ENCODE data around the gene GLIS1. TPM values are rescaled to one million over a fixed set of nuclear protein-coding genes. Genes with fewer than 3 reads are reported as not detected.

The GLIS1 gene
- total RNA-seq, 1 donor, result 2.9 TPM

- no peak overlapping the region for H3K4me2 ChIP-seq (ENCODE audit: insufficient read depth, low read length)
- no peak overlapping the region for H3K4me3 ChIP-seq (ENCODE audit: insufficient read depth, low read length)
- no peaks in the 10 kb centered on the region for H3K36me3 ChIP-seq (ENCODE audit: insufficient read depth, low read length)
- no peaks in the 10 kb centered on the region for H3K4me1 ChIP-seq (ENCODE audit: insufficient read depth, low read length)
- DNase-seq (ENCODE audit: insufficient read length, low spot score, missing footprints), result peak; percentile 71
- H3K79me2 ChIP-seq (ENCODE audit: insufficient read depth, low read length), result no peaks in the 10 kb centered on the region
- H3K27me3 ChIP-seq (ENCODE audit: insufficient read depth, low read length), result peaks cover 12% of the 10 kb centered on the region
- H3K9me3 ChIP-seq (ENCODE audit: low read depth, low read length), result no peaks in the 10 kb centered on the region
- no peak overlapping the region for H3K27ac ChIP-seq (ENCODE audit: low read depth, low read length)
- H4K20me1 ChIP-seq (ENCODE audit: insufficient read depth, low read length), result no peaks in the 10 kb centered on the region
- no peak overlapping the region for H2AFZ ChIP-seq (ENCODE audit: low read length)
- TF ChIP-seq, protein P1, sequence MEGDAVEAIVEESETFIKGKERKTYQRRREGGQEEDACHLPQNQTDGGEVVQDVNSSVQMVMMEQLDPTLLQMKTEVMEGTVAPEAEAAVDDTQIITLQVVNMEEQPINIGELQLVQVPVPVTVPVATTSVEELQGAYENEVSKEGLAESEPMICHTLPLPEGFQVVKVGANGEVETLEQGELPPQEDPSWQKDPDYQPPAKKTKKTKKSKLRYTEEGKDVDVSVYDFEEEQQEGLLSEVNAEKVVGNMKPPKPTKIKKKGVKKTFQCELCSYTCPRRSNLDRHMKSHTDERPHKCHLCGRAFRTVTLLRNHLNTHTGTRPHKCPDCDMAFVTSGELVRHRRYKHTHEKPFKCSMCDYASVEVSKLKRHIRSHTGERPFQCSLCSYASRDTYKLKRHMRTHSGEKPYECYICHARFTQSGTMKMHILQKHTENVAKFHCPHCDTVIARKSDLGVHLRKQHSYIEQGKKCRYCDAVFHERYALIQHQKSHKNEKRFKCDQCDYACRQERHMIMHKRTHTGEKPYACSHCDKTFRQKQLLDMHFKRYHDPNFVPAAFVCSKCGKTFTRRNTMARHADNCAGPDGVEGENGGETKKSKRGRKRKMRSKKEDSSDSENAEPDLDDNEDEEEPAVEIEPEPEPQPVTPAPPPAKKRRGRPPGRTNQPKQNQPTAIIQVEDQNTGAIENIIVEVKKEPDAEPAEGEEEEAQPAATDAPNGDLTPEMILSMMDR (IDR thresholded peaks at IDR 0.05; ENCODE audit: extremely low read depth, low read depth, low read length), result no peak
These were observed 268.0 kb downstream of the GLIS1 start for GRCh38 chr1:53471000-53471399.

- no peaks in the 10 kb centered on the region for H3K9me3 ChIP-seq (ENCODE audit: low read depth, low read length)
- H2AFZ ChIP-seq (ENCODE audit: low read length), result no peak overlapping the region
- H3K4me2 ChIP-seq (ENCODE audit: insufficient read depth, low read length), result peak overlapping the region; percentile 54
- H3K4me1 ChIP-seq (ENCODE audit: insufficient read depth, low read length), result no peaks in the 10 kb centered on the region
- peaks cover 7% of the 10 kb centered on the region for H3K27me3 ChIP-seq (ENCODE audit: insufficient read depth, low read length)
- no peak for DNase-seq (ENCODE audit: insufficient read length, low spot score, missing footprints)
- no peaks in the 10 kb centered on the region for H3K79me2 ChIP-seq (ENCODE audit: insufficient read depth, low read length)
- no peaks in the 10 kb centered on the region for H3K36me3 ChIP-seq (ENCODE audit: insufficient read depth, low read length)
- TF ChIP-seq, protein P1 (IDR thresholded peaks at IDR 0.05; ENCODE audit: extremely low read depth, low read depth, low read length), result no peak
- H3K27ac ChIP-seq (ENCODE audit: low read depth, low read length), result no peak overlapping the region
- H4K20me1 ChIP-seq (ENCODE audit: insufficient read depth, low read length), result no peaks in the 10 kb centered on the region
- H3K4me3 ChIP-seq (ENCODE audit: insufficient read depth, low read length), result peak overlapping the region; percentile 12
These were observed 268.4 kb downstream of the GLIS1 start for GRCh38 chr1:53470584-53470983.

- peaks cover 6% of the 10 kb centered on the region for H3K27me3 ChIP-seq (ENCODE audit: insufficient read depth, low read length)
- H2AFZ ChIP-seq (ENCODE audit: low read length), result no peak overlapping the region
- TF ChIP-seq, protein P1 (IDR thresholded peaks at IDR 0.05; ENCODE audit: extremely low read depth, low read depth, low read length), result peak; percentile 75
- H3K27ac ChIP-seq (ENCODE audit: low read depth, low read length), result no peak overlapping the region
- H3K9me3 ChIP-seq (ENCODE audit: low read depth, low read length), result no peaks in the 10 kb centered on the region
- H3K4me3 ChIP-seq (ENCODE audit: insufficient read depth, low read length), result peak overlapping the region; percentile 12
- peak; percentile 97 for DNase-seq (ENCODE audit: insufficient read length, low spot score, missing footprints)
- no peaks in the 10 kb centered on the region for H3K4me1 ChIP-seq (ENCODE audit: insufficient read depth, low read length)
- peak overlapping the region; percentile 54 for H3K4me2 ChIP-seq (ENCODE audit: insufficient read depth, low read length)
- no peaks in the 10 kb centered on the region for H3K36me3 ChIP-seq (ENCODE audit: insufficient read depth, low read length)
- no peaks in the 10 kb centered on the region for H4K20me1 ChIP-seq (ENCODE audit: insufficient read depth, low read length)
- H3K79me2 ChIP-seq (ENCODE audit: insufficient read depth, low read length), result no peaks in the 10 kb centered on the region
These were observed 268.8 kb downstream of the GLIS1 start for GRCh38 chr1:53470155-53470554.

DNA sequence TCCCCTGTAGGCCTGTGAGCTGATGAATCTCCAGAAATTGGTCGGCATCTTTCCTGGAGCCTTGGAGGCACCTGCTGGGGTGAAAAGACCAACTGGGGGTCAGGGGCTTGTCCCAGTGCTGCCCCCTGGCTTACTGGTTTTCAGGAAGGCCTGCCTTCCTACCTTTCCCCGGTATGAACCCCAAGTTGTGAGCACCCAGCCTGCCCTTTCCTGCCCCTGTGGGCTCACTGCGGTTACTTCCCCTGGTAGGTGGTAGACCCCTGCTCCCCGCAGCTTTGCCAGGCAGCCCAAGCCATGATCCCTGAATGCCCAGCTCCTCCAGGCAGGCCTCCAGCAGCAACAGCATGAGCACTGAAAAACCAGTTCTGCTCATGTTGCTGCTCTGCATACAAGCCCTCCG lies 269.6 kb downstream of the GLIS1 start:
- H3K27ac ChIP-seq (ENCODE audit: low read depth, low read length), result no peak overlapping the region
- no peak overlapping the region for H3K4me2 ChIP-seq (ENCODE audit: insufficient read depth, low read length)
- H3K79me2 ChIP-seq (ENCODE audit: insufficient read depth, low read length), result no peaks in the 10 kb centered on the region
- no peak for DNase-seq (ENCODE audit: insufficient read length, low spot score, missing footprints)
- TF ChIP-seq, protein P1 (IDR thresholded peaks at IDR 0.05; ENCODE audit: extremely low read depth, low read depth, low read length), result no peak
- no peak overlapping the region for H3K4me3 ChIP-seq (ENCODE audit: insufficient read depth, low read length)
- H4K20me1 ChIP-seq (ENCODE audit: insufficient read depth, low read length), result no peaks in the 10 kb centered on the region
- H3K4me1 ChIP-seq (ENCODE audit: insufficient read depth, low read length), result no peaks in the 10 kb centered on the region
- no peaks in the 10 kb centered on the region for H3K9me3 ChIP-seq (ENCODE audit: low read depth, low read length)
- no peak overlapping the region for H2AFZ ChIP-seq (ENCODE audit: low read length)
- no peaks in the 10 kb centered on the region for H3K36me3 ChIP-seq (ENCODE audit: insufficient read depth, low read length)
- H3K27me3 ChIP-seq (ENCODE audit: insufficient read depth, low read length), result peaks cover 5% of the 10 kb centered on the region

Measured in osteoblast (primary cell).